Natural killer cell (primary cell): ENCODE data around the gene USP17L12. TPM values are rescaled to one million over a fixed set of nuclear protein-coding genes. Genes with fewer than 3 reads are reported as not detected.

Experiments used
- total RNA-seq, 4 donors: library from RNA; stranded (reverse); fragments of 120-200 nt in 1 of 4; gene quantifications; one replicate each; pipeline versions ENCODE4 v1.2.3 to v1.2.4, GENCODE V29; 2013 to 2022

The USP17L12 gene
- total RNA-seq, 3 donors from 2014 or later (not counting 1 experiment from before 2014, with no cell fraction given), result not detected

Other genes starting within 250 kb of the USP17L12 start
- gene FAM90A26, start 49.7 kb upstream of the USP17L12 start, total RNA-seq, result not detected
- not detected for gene USP17L10, start 9.5 kb upstream of the USP17L12 start, total RNA-seq
- not detected for gene USP17L11, start 4.7 kb upstream of the USP17L12 start, total RNA-seq
- not detected for gene USP17L13, start 4.7 kb downstream of the USP17L12 start, total RNA-seq
- not detected for gene USP17L15, start 14.2 kb downstream of the USP17L12 start, total RNA-seq
- gene USP17L17, start 23.7 kb downstream of the USP17L12 start, total RNA-seq, result not detected
- gene USP17L18, start 28.5 kb downstream of the USP17L12 start, total RNA-seq, result not detected
- not detected for gene USP17L19, start 33.2 kb downstream of the USP17L12 start, total RNA-seq
- gene USP17L20, start 38.0 kb downstream of the USP17L12 start, total RNA-seq, result not detected
- not detected for gene USP17L21, start 42.7 kb downstream of the USP17L12 start, total RNA-seq
- gene USP17L22, start 47.5 kb downstream of the USP17L12 start, total RNA-seq, result not detected
- not detected for gene USP17L24, start 105.0 kb downstream of the USP17L12 start, total RNA-seq
- not detected for gene USP17L25, start 109.8 kb downstream of the USP17L12 start, total RNA-seq
- gene USP17L26, start 114.5 kb downstream of the USP17L12 start, total RNA-seq, result not detected
- gene USP17L5, start 119.3 kb downstream of the USP17L12 start, total RNA-seq, result not detected
- not detected for gene USP17L27, start 124.0 kb downstream of the USP17L12 start, total RNA-seq
- gene USP17L28, start 128.7 kb downstream of the USP17L12 start, total RNA-seq, result not detected
- gene USP17L29, start 133.5 kb downstream of the USP17L12 start, total RNA-seq, result not detected
- not detected for gene USP17L30, start 143.0 kb downstream of the USP17L12 start, total RNA-seq
- not detected for gene DEFB131A, start 224.3 kb downstream of the USP17L12 start, total RNA-seq